GM20000 (cell line): ENCODE results near the gene ASPG.

Experiments
- DNase-seq: peaks from one replicate; pipeline ENCODE4 v3.0.0; 2012; ENCODE audit warnings: low spot score
- CTCF ChIP-seq: IDR thresholded peaks from 2 replicates; pipeline ENCODE4 v1.5.1; 2012; ENCODE audit warnings: mild to moderate bottlenecking, control low read depth; ENCODE audit errors: extremely low read depth, missing control alignments

The ASPG gene

GRCh38 chr14:104084251-104085002, 1.1 kb upstream of the ASPG start:
- TF ChIP-seq CTCF = no peak
- no peak for DNase-seq

GRCh38 chr14:104085889-104086201, 345 bp downstream of the ASPG start:
- no peak for DNase-seq

GRCh38 chr14:104086210-104086660, 735 bp downstream of the ASPG start:
- no peak for DNase-seq
- no peak for TF ChIP-seq CTCF

More at GRCh38 chr14:104085889-104086201, 345 bp downstream of the ASPG start:
- no peak for TF ChIP-seq CTCF

GRCh38 chr14:104086661-104087461, 1.4 kb downstream of the ASPG start:
- TF ChIP-seq CTCF = no peak

GRCh38 chr14:104087505-104087904, 2.0 kb downstream of the ASPG start:
- no peak for TF ChIP-seq CTCF

More at GRCh38 chr14:104086661-104087461, 1.4 kb downstream of the ASPG start:
- DNase-seq = no peak

GRCh38 chr14:104087981-104088850, 2.7 kb downstream of the ASPG start:
- TF ChIP-seq CTCF = no peak
- no peak for DNase-seq

More at GRCh38 chr14:104087505-104087904, 2.0 kb downstream of the ASPG start:
- DNase-seq = no peak
